Measurements from ENCODE around the gene ZNRD2.

Gene ZNRD2

DNA sequence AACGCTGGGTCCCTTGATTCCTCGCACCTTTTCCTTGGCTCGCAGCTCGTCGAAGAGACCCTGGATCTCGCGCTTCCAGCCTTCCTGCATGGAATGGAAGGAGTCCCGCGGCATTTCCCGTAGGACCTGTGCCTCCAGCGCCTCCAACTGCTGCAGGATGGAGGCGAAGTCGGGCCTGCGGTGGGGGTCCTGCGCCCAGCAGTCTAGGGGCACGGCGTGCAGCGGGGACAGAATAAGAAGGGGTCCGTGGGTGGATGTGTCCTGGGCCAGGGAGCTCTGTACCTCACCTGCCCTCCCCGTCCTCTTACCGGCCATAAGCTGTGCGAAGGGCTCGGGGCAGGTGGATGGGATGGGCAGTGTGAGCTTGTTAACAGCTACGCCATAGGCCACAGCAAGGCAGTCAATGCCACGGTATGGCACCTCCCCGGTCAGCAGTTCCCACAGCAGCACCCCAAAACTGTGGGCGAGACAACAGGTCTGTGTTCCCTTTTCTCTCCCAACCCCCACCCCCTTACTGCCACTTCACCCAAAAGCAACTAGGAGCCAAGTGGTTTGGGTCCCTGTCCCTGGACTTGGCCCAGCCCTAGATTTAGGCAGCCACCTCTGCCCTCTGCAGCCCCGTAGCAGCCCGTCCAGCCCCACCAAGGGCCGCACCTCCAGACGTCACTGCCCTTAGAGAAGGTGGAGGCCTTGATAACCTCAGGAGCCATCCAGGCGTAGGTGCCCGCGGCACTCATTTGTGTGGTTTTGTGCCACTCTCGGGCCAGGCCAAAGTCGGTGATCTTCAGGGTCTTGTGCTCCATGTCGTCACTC is 37.5 kb downstream of the ZNRD2 start:
- no peak overlapping the region for H3K27ac ChIP-seq
- peak overlapping the region; percentile 83 for H3K4me3 ChIP-seq
- H3K9me3 ChIP-seq (ENCODE audit: low read depth, low read length): no peaks in the 10 kb centered on the region
- peaks cover 6% of the 10 kb centered on the region; the same call in 1 of the 2 replicates for H3K36me3 ChIP-seq (ENCODE audit: insufficient read depth, low read length)
- DNase-seq (ENCODE audit: low read depth, low spot score): no peak
- TF ChIP-seq FOXP2 (optimal IDR thresholded peaks at IDR 0.05; ENCODE audit: control extremely low read depth, extremely low read length, insufficient read depth) (no peak), POLR2AphosphoS5 (IDR thresholded peaks at IDR 0.05; ENCODE audit: borderline replicate concordance, low read depth, low read length) (0 out of 2 replicates have a peak, but pooled peaks have one; percentile 4)
- peak overlapping the region; percentile 56 for H3K9ac ChIP-seq (ENCODE audit: insufficient read length)

GRCh38 chr11:65609229-65609628 is 39.0 kb downstream of the ZNRD2 start:
- Histone ChIP-seq H3K9me3 (ENCODE audit: low read depth, low read length) (no peaks in the 10 kb centered on the region), H3K4me3 (no peak overlapping the region), H3K36me3 (ENCODE audit: insufficient read depth, low read length) (peaks cover 6% of the 10 kb centered on the region; the same call in 1 of the 2 replicates), H3K9ac (ENCODE audit: insufficient read length) (no peak overlapping the region), H3K27ac (no peak overlapping the region)
- no peak for DNase-seq (ENCODE audit: low read depth, low spot score)
- no peak for TF ChIP-seq FOXP2 (optimal IDR thresholded peaks at IDR 0.05; ENCODE audit: control extremely low read depth, extremely low read length, insufficient read depth)
- TF ChIP-seq EZH2 (IDR thresholded peaks at IDR 0.05): no peak
- no peak for TF ChIP-seq POLR2AphosphoS5 (IDR thresholded peaks at IDR 0.05; ENCODE audit: borderline replicate concordance, low read depth, low read length)

DNA sequence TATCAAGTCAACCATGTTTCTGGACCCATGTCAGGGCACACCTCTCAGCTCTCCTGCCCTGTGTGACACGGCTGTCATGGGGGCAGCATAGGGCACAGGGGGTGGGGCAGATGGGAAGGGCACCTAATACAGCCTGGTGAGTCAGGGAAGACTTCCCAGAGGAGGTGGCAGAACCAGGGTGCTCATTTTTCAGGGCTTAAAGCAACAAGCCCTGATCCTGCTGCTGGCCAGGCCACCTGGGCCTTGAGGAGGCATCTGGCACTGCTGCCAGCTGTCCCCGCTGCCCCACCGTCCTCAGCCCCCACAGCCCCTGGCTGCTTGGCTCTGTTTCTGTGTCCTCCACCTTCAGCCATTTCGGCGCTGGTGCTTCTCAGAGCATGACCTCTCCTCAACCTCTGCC is 39.4 kb downstream of the ZNRD2 start:
- TF ChIP-seq FOXP2 (optimal IDR thresholded peaks at IDR 0.05; ENCODE audit: control extremely low read depth, extremely low read length, insufficient read depth) (no peak), POLR2AphosphoS5 (IDR thresholded peaks at IDR 0.05; ENCODE audit: borderline replicate concordance, low read depth, low read length) (no peak), EZH2 (IDR thresholded peaks at IDR 0.05) (no peak)
- H3K9me3 ChIP-seq (ENCODE audit: low read depth, low read length): no peaks in the 10 kb centered on the region
- H3K36me3 ChIP-seq (ENCODE audit: insufficient read depth, low read length): peaks cover 6% of the 10 kb centered on the region; the same call in 1 of the 2 replicates
- no peak overlapping the region for H3K27ac ChIP-seq
- no peak overlapping the region for H3K4me3 ChIP-seq
- H3K9ac ChIP-seq (ENCODE audit: insufficient read length): no peak overlapping the region
- DNase-seq (ENCODE audit: low read depth, low spot score): no peak

- peaks cover 3% of the 10 kb centered on the region; the same call in 1 of the 2 replicates for H3K36me3 ChIP-seq (ENCODE audit: insufficient read depth, low read length)
- 0 out of 2 replicates have a peak overlapping the region, but pooled peaks have one; percentile 23 for H3K27ac ChIP-seq
- H3K9ac ChIP-seq (ENCODE audit: insufficient read length): no peak overlapping the region
- no peak for DNase-seq (ENCODE audit: low read depth, low spot score)
- H3K9me3 ChIP-seq (ENCODE audit: low read depth, low read length): no peaks in the 10 kb centered on the region
- TF ChIP-seq POLR2AphosphoS5 (IDR thresholded peaks at IDR 0.05; ENCODE audit: borderline replicate concordance, low read depth, low read length): no peak
- no peak for TF ChIP-seq FOXP2 (optimal IDR thresholded peaks at IDR 0.05; ENCODE audit: control extremely low read depth, extremely low read length, insufficient read depth)
- TF ChIP-seq EZH2 (IDR thresholded peaks at IDR 0.05): no peak
- H3K4me3 ChIP-seq: no peak overlapping the region
Observed at GRCh38 chr11:65610404-65610803, 40.1 kb downstream of the ZNRD2 start.

DNA sequence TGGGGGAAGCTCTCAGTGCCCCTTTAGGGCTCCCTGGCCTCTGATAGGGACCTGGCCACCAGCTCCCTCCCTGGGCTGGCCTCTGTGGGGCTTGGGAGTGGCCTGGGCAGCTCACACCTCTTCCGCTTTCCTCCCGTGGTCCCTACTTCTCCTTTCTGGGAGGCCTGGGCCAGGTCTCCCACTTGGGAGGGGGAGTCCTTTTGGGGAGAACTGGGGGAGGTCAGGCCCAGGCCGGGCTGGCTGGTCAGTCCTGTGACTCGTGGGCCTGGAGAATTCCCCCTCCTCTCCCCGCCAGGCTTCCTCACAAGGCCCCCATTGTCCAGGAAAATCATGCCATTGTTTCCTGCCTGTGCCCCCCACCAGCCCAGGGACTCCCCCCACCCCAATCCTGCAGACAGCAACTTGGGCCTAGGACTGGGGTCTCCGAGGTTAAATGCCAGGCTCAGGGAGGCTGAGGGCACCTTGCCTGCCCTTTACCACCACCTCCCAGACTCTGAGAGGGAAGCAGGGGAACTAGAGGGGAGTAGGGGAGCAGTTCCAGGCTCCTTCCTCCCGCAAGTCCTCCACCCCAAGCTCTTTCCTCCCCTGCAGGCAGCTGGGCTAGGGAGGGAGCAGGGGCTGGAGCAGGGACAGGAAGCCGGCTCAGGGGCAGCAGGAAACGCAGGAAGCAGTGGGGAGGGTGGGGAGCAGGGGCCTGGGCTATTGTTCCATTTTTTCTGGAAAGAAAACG is 40.9 kb downstream of the ZNRD2 start:
- Histone ChIP-seq H3K27ac (no peak overlapping the region), H3K9ac (ENCODE audit: insufficient read length) (peak overlapping the region; percentile 29)
- DNase-seq (ENCODE audit: low read depth, low spot score): no peak

DNA sequence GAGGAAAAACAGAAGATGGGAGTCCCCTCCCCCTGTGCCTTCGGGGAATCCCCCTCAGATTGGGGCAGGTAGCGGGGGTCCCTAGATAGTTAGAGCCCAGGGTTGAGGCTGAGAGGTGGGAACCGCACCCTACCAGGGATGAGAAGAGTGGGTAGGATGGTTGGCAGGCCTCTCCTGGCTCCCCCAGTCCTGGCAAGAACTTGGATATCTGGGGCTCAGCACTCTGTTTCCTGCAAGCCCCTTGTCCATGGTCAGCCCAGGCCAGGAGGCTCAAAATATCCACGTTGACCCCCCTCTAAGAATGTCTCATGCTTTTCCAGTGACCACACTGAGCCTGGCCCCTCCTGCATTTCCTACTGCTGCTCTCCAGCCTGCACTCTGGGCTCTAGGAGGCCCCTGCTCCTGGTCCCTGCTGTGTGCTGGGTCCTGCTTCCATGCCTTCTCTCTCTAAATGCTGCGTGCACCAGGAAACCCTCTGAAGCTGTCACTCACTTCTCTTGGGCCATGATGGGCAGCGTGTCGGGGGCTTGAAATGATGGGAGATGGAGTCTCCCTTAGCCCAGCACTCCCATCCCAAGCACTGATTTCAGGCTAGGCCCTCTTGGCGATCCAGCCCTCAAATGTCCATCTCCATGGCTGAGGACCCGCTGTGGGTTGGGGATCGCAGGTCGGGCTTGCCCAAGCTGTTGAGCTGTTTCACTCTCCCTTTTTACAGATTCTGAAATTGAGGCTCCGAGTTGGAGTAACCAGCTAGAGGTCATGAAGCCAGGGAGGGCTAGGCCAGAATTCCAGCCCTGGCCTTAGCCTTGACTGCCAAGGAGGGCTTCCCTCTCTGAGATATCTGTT is 41.7 kb downstream of the ZNRD2 start:
- no peak for TF ChIP-seq POLR2AphosphoS5 (IDR thresholded peaks at IDR 0.05; ENCODE audit: borderline replicate concordance, low read depth, low read length)
- TF ChIP-seq FOXP2 (optimal IDR thresholded peaks at IDR 0.05; ENCODE audit: control extremely low read depth, extremely low read length, insufficient read depth): no peak
- TF ChIP-seq EZH2 (IDR thresholded peaks at IDR 0.05): no peak
- no peaks in the 10 kb centered on the region; the same call in 1 of the 2 replicates for H3K36me3 ChIP-seq (ENCODE audit: insufficient read depth, low read length)
- no peak for DNase-seq (ENCODE audit: low read depth, low spot score)
- peak overlapping the region; percentile 91 for H3K4me3 ChIP-seq
- H3K27ac ChIP-seq: no peak overlapping the region
- H3K9ac ChIP-seq (ENCODE audit: insufficient read length): peak overlapping the region; percentile 90
- H3K9me3 ChIP-seq (ENCODE audit: low read depth, low read length): no peaks in the 10 kb centered on the region

More for the DNA sequence above, 40.9 kb downstream of the ZNRD2 start:
- no peak overlapping the region for H3K4me3 ChIP-seq
- H3K9me3 ChIP-seq (ENCODE audit: low read depth, low read length): no peaks in the 10 kb centered on the region
- H3K36me3 ChIP-seq (ENCODE audit: insufficient read depth, low read length): no peaks in the 10 kb centered on the region
- TF ChIP-seq EZH2 (IDR thresholded peaks at IDR 0.05) (no peak), POLR2AphosphoS5 (IDR thresholded peaks at IDR 0.05; ENCODE audit: borderline replicate concordance, low read depth, low read length) (no peak), FOXP2 (optimal IDR thresholded peaks at IDR 0.05; ENCODE audit: control extremely low read depth, extremely low read length, insufficient read depth) (no peak)

- Histone ChIP-seq H3K36me3 (ENCODE audit: insufficient read depth, low read length) (peaks cover 6% of the 10 kb centered on the region; the same call in 1 of the 2 replicates), H3K9me3 (ENCODE audit: low read depth, low read length) (no peaks in the 10 kb centered on the region), H3K9ac (ENCODE audit: insufficient read length) (peak overlapping the region; percentile 90), H3K4me3 (peak overlapping the region; percentile 91), H3K27ac (no peak overlapping the region)
- TF ChIP-seq FOXP2 (optimal IDR thresholded peaks at IDR 0.05; ENCODE audit: control extremely low read depth, extremely low read length, insufficient read depth) (no peak), EZH2 (IDR thresholded peaks at IDR 0.05) (no peak), POLR2AphosphoS5 (IDR thresholded peaks at IDR 0.05; ENCODE audit: borderline replicate concordance, low read depth, low read length) (no peak)
- no peak for DNase-seq (ENCODE audit: low read depth, low spot score)
Observed at GRCh38 chr11:65612691-65613090, 42.4 kb downstream of the ZNRD2 start.
